GM20000 (cell line): ENCODE data around the gene RNF207.

Experiments used
- DNase-seq: peaks from one replicate; pipeline ENCODE4 v3.0.0; 2012; ENCODE audit warnings: low spot score
- CTCF ChIP-seq: IDR thresholded peaks from 2 replicates; pipeline ENCODE4 v1.5.1; 2012; ENCODE audit warnings: mild to moderate bottlenecking, control low read depth; ENCODE audit errors: extremely low read depth, missing control alignments

The RNF207 gene

DNA sequence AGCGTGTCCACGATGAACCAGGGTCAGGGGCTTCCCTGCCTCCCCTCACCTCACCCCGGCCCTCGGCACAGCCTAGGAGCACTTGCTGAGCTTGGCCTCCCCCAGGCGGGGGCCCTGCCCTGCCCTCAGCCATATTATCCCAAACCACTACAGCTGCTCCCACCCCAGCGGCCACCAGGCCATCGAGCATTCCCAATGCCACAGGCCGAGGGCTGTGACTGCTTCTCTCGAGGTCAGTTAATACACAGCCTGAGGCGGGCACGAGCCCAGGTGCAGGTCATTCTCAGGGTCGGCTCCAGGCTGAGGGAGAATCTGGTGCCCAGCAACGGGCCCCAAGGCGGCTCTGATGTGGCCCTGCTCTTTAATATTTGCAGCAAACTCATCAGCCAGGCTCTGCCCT is 63.4 kb downstream of the RNF207 start:
- no peak for TF ChIP-seq CTCF
- no peak for DNase-seq

DNA sequence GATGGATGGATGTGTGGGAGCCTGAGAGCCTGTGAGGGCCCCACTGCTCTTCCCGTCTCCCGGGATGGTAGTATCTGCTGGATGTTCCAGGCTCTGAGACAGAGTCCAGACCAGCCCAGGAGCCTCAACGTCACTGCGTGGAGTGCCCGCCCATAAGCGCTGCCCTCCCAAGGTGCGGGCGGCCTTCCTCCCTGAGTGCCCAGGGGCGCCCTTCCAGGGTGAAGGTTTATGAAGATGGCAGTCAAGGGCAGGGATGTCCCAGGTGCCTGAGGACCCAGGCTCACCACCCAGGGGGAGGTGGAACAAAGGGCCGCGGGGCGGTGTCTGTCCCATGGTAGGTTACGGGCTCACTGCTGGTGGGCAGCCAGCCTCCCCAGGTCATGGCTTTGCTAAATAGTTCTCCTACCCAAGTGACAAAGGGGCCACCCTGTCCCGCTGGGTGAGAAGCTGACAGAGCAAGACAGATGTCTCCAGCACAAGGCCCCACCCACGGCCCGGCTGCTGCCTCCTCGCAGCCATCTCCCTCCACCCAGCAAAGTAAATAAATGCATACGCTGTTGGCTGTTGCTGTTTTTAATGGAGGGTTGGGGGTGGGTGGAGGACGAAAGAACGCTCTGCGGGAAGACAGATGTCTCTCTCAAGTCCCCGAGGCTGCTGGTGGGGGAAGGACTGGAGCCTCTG is 63.9 kb downstream of the RNF207 start:
- TF ChIP-seq CTCF, result no peak
- no peak for DNase-seq

DNA sequence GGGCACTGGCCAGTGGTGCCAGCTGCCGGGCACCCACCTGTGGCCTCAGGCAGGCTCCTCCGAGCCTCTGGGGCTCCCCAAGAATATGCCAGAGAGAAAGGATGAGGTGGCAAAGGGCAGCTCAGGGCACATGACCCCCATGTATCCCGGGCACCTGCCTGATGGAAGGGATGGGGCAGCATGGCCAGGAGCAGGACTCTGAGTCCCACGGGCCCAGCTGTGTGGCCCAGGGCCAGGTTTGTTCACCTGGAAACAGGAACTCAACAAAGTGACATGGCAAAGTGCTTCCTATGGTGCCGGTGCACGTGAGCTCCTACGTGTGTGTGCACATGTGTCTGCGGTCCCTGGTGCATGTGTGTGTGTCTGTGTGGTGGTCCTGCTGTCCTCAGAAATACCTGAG is 64.5 kb downstream of the RNF207 start:
- no peak for DNase-seq
- no peak for TF ChIP-seq CTCF
